ENCODE results near the gene YKT6. TPM values are rescaled to one million over a fixed set of nuclear protein-coding genes. Genes with fewer than 3 reads are reported as not detected.

Gene YKT6
- total and polyA plus RNA-seq, 2 of the 8 experiments (the other 6 are each of a cell fraction or from before 2014, with no cell fraction given): 75.3 to 103 TPM

GRCh38 chr7:44232901-44233715 lies 32.3 kb downstream of the YKT6 start:
- Histone ChIP-seq H3K27me3 (replicated peaks in 1 of 4; ENCODE audit: control insufficient read depth in 3 of 4, extremely low read depth in 1 of 4, insufficient read depth in 3 of 4, low read length in 3 of 4) (no peaks in the 10 kb centered on the region), H4K91ac (replicated peaks; ENCODE audit: insufficient read length, low read length) (no peak overlapping the region), H3K4me1 (replicated peaks in 1 of 4; ENCODE audit: control insufficient read depth in 3 of 4, insufficient read depth in 4 of 4, low read length in 3 of 4) (peaks cover 0 to 2% (median 0%) of the 10 kb centered on the region in 4 experiments; a peak in 2 of 7 replicates), H3K36me3 (ENCODE audit: control insufficient read depth in 2 of 4, insufficient read depth in 4 of 4, low read length in 3 of 4) (no peaks in the 10 kb centered on the region), H4K5ac (ENCODE audit: insufficient read length, low read depth, low read length) (no peak overlapping the region), H3K18ac (ENCODE audit: extremely low read depth, low read length) (no peak overlapping the region), H3K79me2 (ENCODE audit: control insufficient read depth in 1 of 2, insufficient read depth in 2 of 2, low read length in 2 of 2) (no peaks in the 10 kb centered on the region), H3K79me1 (ENCODE audit: low read depth, low read length) (no peaks in the 10 kb centered on the region), H2BK15ac (ENCODE audit: low read length) (no peak overlapping the region), H3K14ac (ENCODE audit: insufficient read length) (no peak overlapping the region), H3K27ac (ENCODE audit: low read depth, low read length) (no peak overlapping the region), H3K23ac (ENCODE audit: insufficient read length) (no peak overlapping the region), H2BK20ac (ENCODE audit: low read length) (no peak overlapping the region), H4K20me1 (replicated peaks in 1 of 2; ENCODE audit: control insufficient read depth in 1 of 2, insufficient read depth in 2 of 2, low read length in 2 of 2) (no peaks in the 10 kb centered on the region), H2BK12ac (ENCODE audit: low read depth, low read length) (no peak overlapping the region), H3K4ac (replicated peaks; ENCODE audit: insufficient read length, low read depth, low read length) (no peak overlapping the region), H3K23me2 (ENCODE audit: low read depth, low read length) (no peaks in the 10 kb centered on the region), H3K4me2 (ENCODE audit: insufficient read depth in 1 of 2, low read depth in 2 of 2, low read length in 2 of 2) (no peak overlapping the region), H3K9me3 (ENCODE audit: insufficient read depth in 2 of 2, low read depth in 1 of 2, low read length in 1 of 2) (no peaks in the 10 kb centered on the region), H2BK5ac (ENCODE audit: low read depth, low read length) (no peak overlapping the region), H3K9ac (replicated peaks in 1 of 4; ENCODE audit: extremely low read depth in 1 of 4, low read depth in 3 of 4, low read length in 3 of 4) (no peak overlapping the region), H2AFZ (ENCODE audit: low read length) (no peak overlapping the region), H2AK5ac (ENCODE audit: low read depth, low read length) (no peak overlapping the region), H4K8ac (ENCODE audit: extremely low read depth, insufficient read depth, low read length) (no peak overlapping the region; the same call in 1 of the 2 replicates), H3K56ac (replicated peaks; ENCODE audit: insufficient read length, low read depth, low read length) (no peak overlapping the region), H3K4me3 (ENCODE audit: extremely low read depth in 1 of 4, insufficient read depth in 2 of 4, low read depth in 3 of 4, low read length in 4 of 4) (no peak overlapping the region), H2BK120ac (replicated peaks; ENCODE audit: low read depth, low read length) (no peak overlapping the region)
- no peak for DNase-seq (ENCODE audit: low read depth in 1 of 2, low spot score in 2 of 2)
- ChIA-PET CTCF (ENCODE audit: partially characterized antibody) (interaction anchor here (1.5 to 3.0 kb wide), 3 partner anchors 10 to 14 kb away, joined by 4 to 24 read pairs (median 6); no protein-coding TSS in a partner anchor), POLR2A (ENCODE audit: partially characterized antibody) (no interaction called here)
- FAIRE-seq: no peak
- WGBS, 2 experiments (ENCODE audit: extremely low coverage in 1 of 2, insufficient coverage in 1 of 2, insufficient read length in 1 of 2, insufficient replicate concordance in 2 of 2, low coverage in 1 of 2, low lambda C conversion rate in 2 of 2, missing lambda C conversion rate in 1 of 2): 89% methylated on average over 16 of the region's 22 CpGs; no CpG with 5 or more reads in 1 of the 2 experiments
- TF ChIP-seq SRF (IDR thresholded peaks at IDR 0.05; ENCODE audit: low read depth, low read length) (no peak), SUZ12 (IDR thresholded peaks at IDR 0.05; ENCODE audit: low read length) (no peak), TCF12 (IDR thresholded peaks at IDR 0.05; ENCODE audit: low read depth, low read length) (no peak), RFX5 (IDR thresholded peaks at IDR 0.05; ENCODE audit: borderline replicate concordance, low read depth, low read length) (no peak), MAFK (IDR thresholded peaks at IDR 0.05; ENCODE audit: low read depth, low read length) (no peak), CTCF (IDR thresholded peaks at IDR 0.05; ENCODE audit: control extremely low read depth in 1 of 3, insufficient read depth in 1 of 3, low read depth in 1 of 3, low read length in 3 of 3) (no peak), YY1 (IDR thresholded peaks at IDR 0.05; ENCODE audit: low read depth, low read length) (no peak), BCL11A (IDR thresholded peaks at IDR 0.05; ENCODE audit: low read depth in 2 of 2, low read length in 2 of 2) (no peak), HDAC6 (IDR thresholded peaks at IDR 0.05; ENCODE audit: low read depth, low read length) (no peak), BACH1 (IDR thresholded peaks at IDR 0.05; ENCODE audit: low read length) (no peak), SIX5 (IDR thresholded peaks at IDR 0.05; ENCODE audit: low read depth, low read length) (no peak)

All from H1 (cell line).